Glomerular visceral epithelial cell (primary cell): Measurements from ENCODE around the gene AP2A2.

Source experiments
- DNase-seq: peaks from one replicate; pipeline ENCODE4 v3.0.0-alpha.2; 2016; ENCODE audit errors: extremely low spot score

The AP2A2 gene

GRCh38 chr11:1029654-1030053 is 104.0 kb downstream of the AP2A2 start:
- DNase-seq: no peak

GRCh38 chr11:1030086-1030485 is 104.4 kb downstream of the AP2A2 start:
- DNase-seq: no peak

- no peak for DNase-seq
Observed at GRCh38 chr11:1030556-1030955, 104.9 kb downstream of the AP2A2 start.

GRCh38 chr11:1031121-1031899 is 105.6 kb downstream of the AP2A2 start:
- DNase-seq: no peak

- no peak for DNase-seq
Observed at GRCh38 chr11:1032310-1032891, 106.7 kb downstream of the AP2A2 start.

GRCh38 chr11:1033016-1033798 is 107.5 kb downstream of the AP2A2 start:
- DNase-seq: no peak

- DNase-seq: no peak
Observed at GRCh38 chr11:1034001-1034400, 108.3 kb downstream of the AP2A2 start.

GRCh38 chr11:1034456-1035295 is 109.0 kb downstream of the AP2A2 start:
- no peak for DNase-seq

- no peak for DNase-seq
Observed at GRCh38 chr11:1035577-1036283, 110.1 kb downstream of the AP2A2 start.

GRCh38 chr11:1036303-1036923 is 110.7 kb downstream of the AP2A2 start, which contains the start of gene MUC6:
Gene MUC6 (minus strand): TSS chr11:1036718. CDS start chr11:1036655, 63 bp downstream.
- no peak for DNase-seq

- no peak for DNase-seq
Observed at GRCh38 chr11:1036931-1037330, 111.3 kb downstream of the AP2A2 start.

GRCh38 chr11:1037506-1038055 is 111.9 kb downstream of the AP2A2 start:
- DNase-seq: no peak

- no peak for DNase-seq
Observed at GRCh38 chr11:1038361-1038760, 112.7 kb downstream of the AP2A2 start.

GRCh38 chr11:1038921-1039320 is 113.3 kb downstream of the AP2A2 start:
- no peak for DNase-seq

- DNase-seq: no peak
Observed at GRCh38 chr11:1039481-1040427, 114.1 kb downstream of the AP2A2 start.

GRCh38 chr11:1040428-1041148 is 114.9 kb downstream of the AP2A2 start:
- DNase-seq: no peak

- DNase-seq: no peak
Observed at GRCh38 chr11:1041149-1041467, 115.4 kb downstream of the AP2A2 start.

GRCh38 chr11:1041471-1041870 is 115.8 kb downstream of the AP2A2 start:
- no peak for DNase-seq
